Neuron (in vitro differentiated cells): Measurements from ENCODE around the gene ATRNL1.

ENCODE experiments used
- H2AFZ ChIP-seq: one replicate; pipeline ENCODE4 v1.6.1; 2013; ENCODE audit warnings: low read depth, mild to moderate bottlenecking, inconsistent platforms, low read length, moderate library complexity
- H3K27me3 ChIP-seq: one replicate; pipeline ENCODE4 v1.6.1; 2013; ENCODE audit warnings: low read length; ENCODE audit not compliant: insufficient read depth
- H3K36me3 ChIP-seq: one replicate; pipeline ENCODE4 v1.6.1; 2013; ENCODE audit warnings: low read length; ENCODE audit not compliant: insufficient read depth
- H3K4me1 ChIP-seq: one replicate; pipeline ENCODE4 v1.6.1; 2013; ENCODE audit warnings: low read length; ENCODE audit not compliant: insufficient read depth
- H3K4me3 ChIP-seq: 2 replicates; pipeline ENCODE4 v1.5.1; 2013; ENCODE audit warnings: mild to moderate bottlenecking, low read length, moderate library complexity
- H3K9me3 ChIP-seq: one replicate; pipeline ENCODE4 v1.6.1; 2013; ENCODE audit warnings: low read length

Gene ATRNL1

GRCh38 chr10:115649217-115649616 lies 556.1 kb downstream of the ATRNL1 start:
- no peak overlapping the region for H3K4me3 ChIP-seq
- H2AFZ ChIP-seq = no peak overlapping the region
- no peaks in the 10 kb centered on the region for H3K27me3 ChIP-seq
- H3K9me3 ChIP-seq = no peaks in the 10 kb centered on the region
- H3K4me1 ChIP-seq = peaks cover 2% of the 10 kb centered on the region
- H3K36me3 ChIP-seq = no peaks in the 10 kb centered on the region

- Histone ChIP-seq H3K9me3 (no peaks in the 10 kb centered on the region), H3K4me1 (peaks cover 2% of the 10 kb centered on the region), H2AFZ (no peak overlapping the region), H3K27me3 (no peaks in the 10 kb centered on the region), H3K4me3 (no peak overlapping the region), H3K36me3 (no peaks in the 10 kb centered on the region)
These were observed 560.3 kb downstream of the ATRNL1 start for GRCh38 chr10:115653473-115653872.

GRCh38 chr10:115654961-115655360 lies 561.8 kb downstream of the ATRNL1 start:
- Histone ChIP-seq H3K36me3 (no peaks in the 10 kb centered on the region), H3K9me3 (no peaks in the 10 kb centered on the region), H3K4me1 (no peaks in the 10 kb centered on the region), H3K27me3 (no peaks in the 10 kb centered on the region), H3K4me3 (no peak overlapping the region), H2AFZ (no peak overlapping the region)

GRCh38 chr10:115657161-115657860 lies 564.1 kb downstream of the ATRNL1 start:
- H3K4me3 ChIP-seq = no peak overlapping the region
- no peaks in the 10 kb centered on the region for H3K36me3 ChIP-seq
- H3K9me3 ChIP-seq = no peaks in the 10 kb centered on the region
- H3K4me1 ChIP-seq = no peaks in the 10 kb centered on the region
- no peaks in the 10 kb centered on the region for H3K27me3 ChIP-seq
- no peak overlapping the region for H2AFZ ChIP-seq

GRCh38 chr10:115659616-115660015 lies 566.5 kb downstream of the ATRNL1 start:
- no peak overlapping the region for H2AFZ ChIP-seq
- no peaks in the 10 kb centered on the region for H3K9me3 ChIP-seq
- no peaks in the 10 kb centered on the region for H3K27me3 ChIP-seq
- no peaks in the 10 kb centered on the region for H3K36me3 ChIP-seq
- no peak overlapping the region for H3K4me3 ChIP-seq
- H3K4me1 ChIP-seq = no peaks in the 10 kb centered on the region

- no peak overlapping the region for H3K4me3 ChIP-seq
- H2AFZ ChIP-seq = no peak overlapping the region
- no peaks in the 10 kb centered on the region for H3K27me3 ChIP-seq
- H3K36me3 ChIP-seq = no peaks in the 10 kb centered on the region
- no peaks in the 10 kb centered on the region for H3K9me3 ChIP-seq
- H3K4me1 ChIP-seq = no peaks in the 10 kb centered on the region
These were observed 567.2 kb downstream of the ATRNL1 start for GRCh38 chr10:115660391-115660790.

GRCh38 chr10:115662422-115662821 lies 569.3 kb downstream of the ATRNL1 start:
- H3K36me3 ChIP-seq = no peaks in the 10 kb centered on the region

GRCh38 chr10:115665549-115665948 lies 572.4 kb downstream of the ATRNL1 start:
- no peak overlapping the region for H2AFZ ChIP-seq

More at GRCh38 chr10:115662422-115662821, 569.3 kb downstream of the ATRNL1 start:
- H3K27me3 ChIP-seq = no peaks in the 10 kb centered on the region
- no peak overlapping the region for H3K4me3 ChIP-seq
- H2AFZ ChIP-seq = no peak overlapping the region
- H3K4me1 ChIP-seq = no peaks in the 10 kb centered on the region
- H3K9me3 ChIP-seq = no peaks in the 10 kb centered on the region

GRCh38 chr10:115674496-115674895 lies 581.3 kb downstream of the ATRNL1 start:
- Histone ChIP-seq H3K4me3 (no peak overlapping the region), H3K27me3 (no peaks in the 10 kb centered on the region), H2AFZ (no peak overlapping the region), H3K36me3 (no peaks in the 10 kb centered on the region), H3K4me1 (no peaks in the 10 kb centered on the region), H3K9me3 (no peaks in the 10 kb centered on the region)

More at GRCh38 chr10:115665549-115665948, 572.4 kb downstream of the ATRNL1 start:
- Histone ChIP-seq H3K4me3 (no peak overlapping the region), H3K27me3 (no peaks in the 10 kb centered on the region), H3K4me1 (no peaks in the 10 kb centered on the region), H3K36me3 (no peaks in the 10 kb centered on the region), H3K9me3 (no peaks in the 10 kb centered on the region)

GRCh38 chr10:115696747-115697146 lies 603.6 kb downstream of the ATRNL1 start:
- Histone ChIP-seq H3K4me3 (no peak overlapping the region), H3K36me3 (no peaks in the 10 kb centered on the region), H3K27me3 (no peaks in the 10 kb centered on the region), H3K9me3 (peaks cover 2% of the 10 kb centered on the region), H2AFZ (no peak overlapping the region), H3K4me1 (no peaks in the 10 kb centered on the region)

GRCh38 chr10:115706026-115706425 lies 612.9 kb downstream of the ATRNL1 start:
- Histone ChIP-seq H3K9me3 (no peaks in the 10 kb centered on the region), H3K4me1 (no peaks in the 10 kb centered on the region), H2AFZ (no peak overlapping the region), H3K27me3 (no peaks in the 10 kb centered on the region), H3K36me3 (no peaks in the 10 kb centered on the region), H3K4me3 (no peak overlapping the region)

- no peak overlapping the region for H2AFZ ChIP-seq
- H3K36me3 ChIP-seq = no peaks in the 10 kb centered on the region
- no peaks in the 10 kb centered on the region for H3K27me3 ChIP-seq
- no peaks in the 10 kb centered on the region for H3K4me1 ChIP-seq
- H3K4me3 ChIP-seq = no peak overlapping the region
- no peaks in the 10 kb centered on the region for H3K9me3 ChIP-seq
These were observed 613.4 kb downstream of the ATRNL1 start for GRCh38 chr10:115706488-115707076.

- Histone ChIP-seq H3K27me3 (no peaks in the 10 kb centered on the region), H2AFZ (no peak overlapping the region), H3K9me3 (no peaks in the 10 kb centered on the region), H3K4me3 (no peak overlapping the region), H3K36me3 (no peaks in the 10 kb centered on the region), H3K4me1 (no peaks in the 10 kb centered on the region)
These were observed 617.0 kb downstream of the ATRNL1 start for GRCh38 chr10:115710136-115710535.

- no peaks in the 10 kb centered on the region for H3K4me1 ChIP-seq
- H3K4me3 ChIP-seq = no peak overlapping the region
- H3K36me3 ChIP-seq = no peaks in the 10 kb centered on the region
- H2AFZ ChIP-seq = no peak overlapping the region
- H3K9me3 ChIP-seq = no peaks in the 10 kb centered on the region
- H3K27me3 ChIP-seq = no peaks in the 10 kb centered on the region
These were observed 618.1 kb downstream of the ATRNL1 start for GRCh38 chr10:115711306-115711705.
